SK-N-SH (cell line): ENCODE data around the gene ME1. TPM values are rescaled to one million over a fixed set of nuclear protein-coding genes. Genes with fewer than 3 reads are reported as not detected.

Experiments used
- CTCF ChIA-PET: fragments of 300-600, 350-600 bp; formaldehyde crosslinking; extraction: SDS; loops from one replicate; lab custom pipeline; 2021; lab: Yijun Ruan, JAX
- POLR2A ChIA-PET: fragments of 350-600 bp; sonication (Branson Sonifier 250); formaldehyde crosslinking; extraction: SDS; loops from one replicate; lab custom pipeline; 2020; ENCODE audit warnings: antibody characterized with exemption, inconsistent platforms; lab: Yijun Ruan, JAX
- DNase-seq: peaks from one replicate; pipeline ENCODE4 v3.0.0; 2012
- H2AFZ ChIP-seq: fragments of 200-600 bp; sonication (generic); 2 replicates; pipeline ENCODE4 v1.8.1; 2016; ENCODE audit warnings: antibody characterized with exemption, mild to moderate bottlenecking, low read depth
- H3F3A ChIP-seq: fragments of 200-600 bp; sonication (generic); replicated peaks from 2 replicates; pipeline ENCODE3; 2016; ENCODE audit warnings: antibody characterized with exemption, mild to moderate bottlenecking; ENCODE audit not compliant: insufficient read depth
- H3K27ac ChIP-seq, 2 experiments: fragments of 200-500 bp in 1 of 2; fragments of 200-600 bp in 1 of 2; sonication (Bioruptor generic) in 1 of 2; sonication (generic), shearing (Covaris generic) in 1 of 2; 2 replicates each; pipeline versions ENCODE4 v1.5.1 to v1.6.1; 2014 to 2016; ENCODE audit warnings: low read depth in 2 of 2, inconsistent platforms in 1 of 2, low read length in 1 of 2, mild to moderate bottlenecking in 1 of 2, mixed read lengths in 1 of 2
- H3K27me3 ChIP-seq: fragments of 200-600 bp; sonication (generic), shearing (Covaris generic); 2 replicates; pipeline ENCODE4 v1.6.1; 2016; ENCODE audit warnings: mixed run types; ENCODE audit not compliant: insufficient read depth
- H3K36me3 ChIP-seq, 2 experiments: fragments of 200-500 bp in 1 of 2; fragments of 200-600 bp in 1 of 2; sonication (Bioruptor generic) in 1 of 2; sonication (generic) in 1 of 2; replicated peaks in 1 of 2; 2 replicates each; pipeline versions ENCODE3 to v1.5.1; 2014 to 2016; ENCODE audit warnings: low read length in 1 of 2, mild to moderate bottlenecking in 1 of 2; ENCODE audit not compliant: insufficient read depth in 2 of 2, control insufficient read depth in 1 of 2
- H3K4me1 ChIP-seq, 2 experiments: fragments of 200-500 bp in 1 of 2; fragments of 200-600 bp in 1 of 2; sonication (Bioruptor generic) in 1 of 2; sonication (generic), shearing (Covaris generic) in 1 of 2; 2 replicates each; pipeline versions ENCODE4 v1.5.1 to v1.6.1; 2014 to 2016; ENCODE audit warnings: low read depth in 1 of 2, low read length in 1 of 2, mixed run types in 1 of 2; ENCODE audit not compliant: insufficient read depth in 2 of 2, control insufficient read depth in 1 of 2
- H3K4me2 ChIP-seq: fragments of 200-600 bp; sonication (generic), shearing (Covaris generic); 2 replicates; pipeline ENCODE4 v1.6.1; 2017; ENCODE audit warnings: mixed run types
- H3K4me3 ChIP-seq, 2 experiments: fragments of 200-500 bp in 1 of 2; fragments of 200-600 bp in 1 of 2; sonication (Bioruptor generic) in 1 of 2; sonication (generic), shearing (Covaris generic) in 1 of 2; 2 replicates each; pipeline versions ENCODE4 v1.5.1 to v1.8.1; 2014 to 2016; ENCODE audit warnings: low read depth in 2 of 2, inconsistent platforms in 1 of 2, low read length in 1 of 2, mild to moderate bottlenecking in 1 of 2, mixed read lengths in 1 of 2, moderate library complexity in 1 of 2
- H3K79me2 ChIP-seq: fragments of 200-600 bp; sonication (generic); 2 replicates; pipeline ENCODE4 v1.8.1; 2017; ENCODE audit warnings: mild to moderate bottlenecking; ENCODE audit not compliant: insufficient read depth
- H3K9ac ChIP-seq: fragments of 200-600 bp; sonication (generic); 2 replicates; pipeline ENCODE4 v1.6.1; 2017; ENCODE audit warnings: mixed run types
- H3K9me2 ChIP-seq: fragments of 200-600 bp; sonication (generic); 2 replicates; pipeline ENCODE4 v1.6.1; 2017; ENCODE audit warnings: mixed run types
- H3K9me3 ChIP-seq: fragments of 200-600 bp; sonication (generic); 2 replicates; pipeline ENCODE4 v1.6.1; 2017; ENCODE audit warnings: mixed run types, mild to moderate bottlenecking, moderate library complexity
- H4K20me1 ChIP-seq: fragments of 200-600 bp; sonication (generic); 2 replicates; pipeline ENCODE4 v1.6.1; 2017; ENCODE audit warnings: mild to moderate bottlenecking, mixed run types; ENCODE audit not compliant: insufficient read depth
- CTCF ChIP-seq: fragments of 200-600 bp; sonication (generic); IDR thresholded peaks from 2 replicates; pipeline ENCODE4 v1.6.1; 2017; ENCODE audit warnings: antibody characterized with exemption, mild to moderate bottlenecking, moderate library complexity
- EZH2phosphoT487 ChIP-seq: fragments of 200-600 bp; sonication (generic); IDR thresholded peaks from 2 replicates; pipeline ENCODE4 v1.6.1; 2017; ENCODE audit warnings: low read depth, mixed run types, mild to moderate bottlenecking, antibody characterized with exemption, moderate library complexity, borderline replicate concordance
- GATA2 ChIP-seq: sonication (generic); formaldehyde crosslinking; IDR thresholded peaks from 2 replicates; pipeline ENCODE4 v1.5.0; 2020; ENCODE audit warnings: mild to moderate bottlenecking, missing genetic modification reagents
- IRF3 ChIP-seq: fragments of 150-350 bp; IDR thresholded peaks from 2 replicates; pipeline ENCODE4 v1.6.1; 2016; ENCODE audit warnings: mild to moderate bottlenecking, low read depth, low read length
- MEF2A ChIP-seq: IDR thresholded peaks from 2 replicates; pipeline ENCODE4 v1.4.0; 2012; ENCODE audit warnings: low read depth, borderline replicate concordance
- NFIC ChIP-seq: IDR thresholded peaks from 2 replicates; pipeline ENCODE4 v1.4.0; 2012; ENCODE audit warnings: borderline replicate concordance
- NRF1 ChIP-seq: IDR thresholded peaks from 2 replicates; pipeline ENCODE4 v1.6.1; 2012; ENCODE audit warnings: low read depth, mild to moderate bottlenecking, low read length
- PBX3 ChIP-seq: IDR thresholded peaks from 2 replicates; pipeline ENCODE4; 2012
- POLR2AphosphoS5 ChIP-seq: IDR thresholded peaks from 2 replicates; pipeline ENCODE4 v1.6.1; 2012; ENCODE audit warnings: low read depth, low read length
- RCOR1 ChIP-seq: fragments of 150-350 bp; IDR thresholded peaks from 2 replicates; pipeline ENCODE4 v1.6.1; 2017; ENCODE audit warnings: antibody characterized with exemption, low read length
- REST ChIP-seq: IDR thresholded peaks from 2 replicates; pipeline ENCODE4 v1.6.1; 2012; ENCODE audit warnings: mild to moderate bottlenecking, low read depth, low read length, moderate library complexity
- RFX5 ChIP-seq: IDR thresholded peaks from 2 replicates; pipeline ENCODE4 v1.6.1; 2012; ENCODE audit warnings: mild to moderate bottlenecking, improper control_type of control experiment, low read length
- SMC3 ChIP-seq: IDR thresholded peaks from 2 replicates; pipeline ENCODE4 v1.6.1; 2012; ENCODE audit warnings: low read depth, low read length, improper control_type of control experiment
- TAF1 ChIP-seq: IDR thresholded peaks from 2 replicates; pipeline ENCODE4 v1.6.1; 2012; ENCODE audit warnings: low read depth, mild to moderate bottlenecking, low read length, moderate library complexity, borderline replicate concordance
- TCF12 ChIP-seq: IDR thresholded peaks from 2 replicates; pipeline ENCODE4 v1.4.0; 2012
- USF1 ChIP-seq: IDR thresholded peaks from 2 replicates; pipeline ENCODE4 v1.4.0; 2012; ENCODE audit warnings: low read depth, borderline replicate concordance
- YY1 ChIP-seq: IDR thresholded peaks from 2 replicates; pipeline ENCODE4 v1.4.0; 2012; ENCODE audit warnings: low read depth, mild to moderate bottlenecking
- WGBS: methylation state at CpG from one replicate; pipeline ENCODE4 v1.1.6; 2017; ENCODE audit warnings: low lambda C conversion rate; 5-methylcytosine and 5-hydroxymethylcytosine counted together
- polyA plus RNA-seq, 3 experiments: library from polyadenylated mRNA; depleted of rRNA; stranded (reverse); fragments of >200 nt; gene quantifications; 2 replicates each; pipeline ENCODE4 v1.2.3, GENCODE V29; 2012

ME1 gene
- polyA plus RNA-seq, 1 of the 3 experiments (the other 2 are of a cell fraction), result 4.9 TPM

GRCh38 chr6:83352424-83353061 is 78.3 kb downstream of the ME1 start (continued):
- TF ChIP-seq REST (no peak), IRF3 (no peak), MEF2A (no peak), TAF1 (no peak), SMC3 (no peak), NFIC (no peak), RFX5 (no peak), USF1 (no peak), NRF1 (no peak)

GRCh38 chr6:83343121-83343520 is 87.7 kb downstream of the ME1 start:
- Histone ChIP-seq H3K27me3 (no peaks in the 10 kb centered on the region), H2AFZ (no peak overlapping the region), H3K9me3 (peaks cover 3% of the 10 kb centered on the region; the same call in 1 of the 2 replicates), H3K9ac (no peak overlapping the region), H3K27ac (no peak overlapping the region), H3K4me1 (no peaks in the 10 kb centered on the region), H4K20me1 (no peaks in the 10 kb centered on the region), H3F3A (no peaks in the 10 kb centered on the region), H3K79me2 (no peaks in the 10 kb centered on the region), H3K4me2 (no peak overlapping the region), H3K36me3 (peaks cover 0 to 2% of the 10 kb centered on the region in 2 experiments), H3K9me2 (no peaks in the 10 kb centered on the region), H3K4me3 (no peak overlapping the region)
- CTCF ChIA-PET, result no interaction called here
- no peak for DNase-seq
- WGBS, result 76% methylated on average over 3 of the region's 3 CpGs
- POLR2A ChIA-PET, result no interaction called here
- no peak for TF ChIP-seq NRF1
- no peak for TF ChIP-seq TCF12
- no peak for TF ChIP-seq POLR2AphosphoS5
- no peak for TF ChIP-seq PBX3
- TF ChIP-seq GATA2 (CRISPR knock-in tag), result no peak
- no peak for TF ChIP-seq CTCF
- TF ChIP-seq USF1, result no peak
- no peak for TF ChIP-seq EZH2phosphoT487
- TF ChIP-seq YY1, result no peak
- TF ChIP-seq TAF1, result no peak
- TF ChIP-seq SMC3, result no peak
- no peak for TF ChIP-seq RCOR1
